GM12864 (cell line): Measurements from ENCODE around the gene ITPK1.

Source experiments
- DNase-seq: peaks from one replicate; pipeline ENCODE4 v3.0.0-alpha.2; 2011; ENCODE audit warnings: low read depth
- H3K4me3 ChIP-seq: 2 replicates; pipeline ENCODE4 v1.5.1; 2011; ENCODE audit warnings: mild to moderate bottlenecking, low read depth, low read length, control low read depth
- CTCF ChIP-seq: IDR thresholded peaks from 2 replicates; pipeline ENCODE4 v1.5.1; 2011; ENCODE audit warnings: low read depth, mild to moderate bottlenecking, moderate library complexity, low read length, control low read depth, inconsistent platforms; ENCODE audit errors: missing control alignments

Gene ITPK1

DNA sequence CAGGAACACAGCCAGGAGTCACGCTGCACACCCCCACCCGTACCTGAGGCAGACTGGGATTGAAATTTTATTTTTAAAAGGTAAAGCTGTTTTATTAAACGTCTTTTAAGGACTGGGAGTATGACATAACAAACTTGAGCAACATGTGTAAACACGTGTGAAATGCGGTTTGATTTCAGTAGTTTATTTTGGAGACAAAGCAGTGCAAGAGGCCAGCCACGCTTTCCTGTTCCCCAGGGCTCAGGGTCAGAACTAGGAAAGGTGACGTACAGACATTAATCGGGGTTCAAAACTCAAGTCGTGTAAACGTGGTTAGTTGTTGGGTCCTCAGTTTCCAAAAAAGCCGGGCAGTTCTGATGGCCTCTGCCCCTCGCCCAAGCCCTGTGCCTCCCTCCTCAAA, 176.0 kb downstream of the ITPK1 start:
- no peak for DNase-seq
- TF ChIP-seq CTCF = no peak
- H3K4me3 ChIP-seq = no peak overlapping the region

DNA sequence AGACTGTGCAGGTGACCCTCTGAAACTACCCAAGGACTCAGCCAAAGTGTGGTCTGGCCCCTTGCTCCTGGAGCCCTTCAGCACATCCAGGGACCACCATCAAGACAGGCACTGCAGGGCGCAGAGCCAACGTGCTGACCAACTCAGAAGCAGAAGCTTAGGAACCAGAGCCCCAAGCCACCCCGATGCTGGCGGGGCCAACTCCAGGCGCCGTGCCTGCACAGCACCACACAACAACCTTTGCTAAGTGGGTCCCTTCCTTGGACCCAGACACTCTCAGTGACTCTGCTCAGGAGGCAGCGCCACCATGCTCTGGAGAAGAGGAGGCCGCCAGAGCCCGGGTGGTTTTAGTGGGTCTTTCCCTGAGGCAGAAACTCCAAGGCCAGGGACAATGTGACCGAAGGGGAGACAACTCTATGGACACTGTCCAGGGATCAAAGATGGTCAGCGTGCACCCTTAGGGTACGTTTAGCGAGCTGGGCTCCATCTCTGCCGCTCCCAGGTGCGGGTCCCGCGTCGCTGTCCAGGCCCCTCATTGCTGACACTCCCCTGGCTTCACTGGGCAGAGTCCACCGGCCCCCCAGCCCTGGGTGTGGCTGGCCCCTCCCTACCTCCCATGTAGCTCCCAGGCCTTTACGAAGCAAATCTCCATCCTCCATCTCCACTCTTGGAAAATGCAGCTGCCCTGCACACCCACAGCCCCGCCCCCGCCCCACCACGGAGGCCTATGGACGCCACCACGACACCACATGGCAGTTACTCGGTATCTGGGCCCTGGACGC, 176.6 kb downstream of the ITPK1 start:
- no peak for DNase-seq
- no peak for TF ChIP-seq CTCF
- H3K4me3 ChIP-seq = no peak overlapping the region

DNA sequence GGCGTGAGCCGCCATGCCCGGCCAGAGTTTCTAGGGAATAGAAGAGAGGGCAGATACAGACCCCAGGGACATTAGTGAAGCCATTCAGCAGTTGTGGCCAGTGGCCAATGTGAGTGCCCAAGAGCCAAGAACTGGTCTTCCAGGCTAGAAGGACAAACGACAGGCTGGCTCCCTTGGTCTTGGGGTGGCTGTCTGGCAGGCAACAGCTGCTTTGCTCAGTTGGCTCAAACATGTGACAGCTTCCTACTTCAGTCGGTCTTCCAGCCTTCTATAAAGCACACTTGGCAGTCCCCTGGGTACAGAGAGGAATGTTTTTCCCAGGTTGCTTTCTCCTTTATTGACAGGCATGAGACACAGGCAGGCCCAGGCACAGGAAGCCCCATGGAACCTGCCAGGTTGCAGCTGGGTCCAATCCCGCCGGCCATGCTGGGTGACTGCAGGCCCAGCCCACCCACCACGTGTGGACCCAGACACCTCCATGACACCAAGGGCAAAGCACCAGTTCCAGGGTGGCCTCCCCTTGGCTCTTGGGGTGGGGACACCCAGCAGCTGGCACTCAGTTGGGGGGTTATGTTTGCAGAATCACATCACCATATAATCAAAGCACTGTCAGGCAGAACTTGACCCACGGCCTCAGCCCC, 177.4 kb downstream of the ITPK1 start:
- DNase-seq = no peak
- TF ChIP-seq CTCF = no peak
- H3K4me3 ChIP-seq = no peak overlapping the region

DNA sequence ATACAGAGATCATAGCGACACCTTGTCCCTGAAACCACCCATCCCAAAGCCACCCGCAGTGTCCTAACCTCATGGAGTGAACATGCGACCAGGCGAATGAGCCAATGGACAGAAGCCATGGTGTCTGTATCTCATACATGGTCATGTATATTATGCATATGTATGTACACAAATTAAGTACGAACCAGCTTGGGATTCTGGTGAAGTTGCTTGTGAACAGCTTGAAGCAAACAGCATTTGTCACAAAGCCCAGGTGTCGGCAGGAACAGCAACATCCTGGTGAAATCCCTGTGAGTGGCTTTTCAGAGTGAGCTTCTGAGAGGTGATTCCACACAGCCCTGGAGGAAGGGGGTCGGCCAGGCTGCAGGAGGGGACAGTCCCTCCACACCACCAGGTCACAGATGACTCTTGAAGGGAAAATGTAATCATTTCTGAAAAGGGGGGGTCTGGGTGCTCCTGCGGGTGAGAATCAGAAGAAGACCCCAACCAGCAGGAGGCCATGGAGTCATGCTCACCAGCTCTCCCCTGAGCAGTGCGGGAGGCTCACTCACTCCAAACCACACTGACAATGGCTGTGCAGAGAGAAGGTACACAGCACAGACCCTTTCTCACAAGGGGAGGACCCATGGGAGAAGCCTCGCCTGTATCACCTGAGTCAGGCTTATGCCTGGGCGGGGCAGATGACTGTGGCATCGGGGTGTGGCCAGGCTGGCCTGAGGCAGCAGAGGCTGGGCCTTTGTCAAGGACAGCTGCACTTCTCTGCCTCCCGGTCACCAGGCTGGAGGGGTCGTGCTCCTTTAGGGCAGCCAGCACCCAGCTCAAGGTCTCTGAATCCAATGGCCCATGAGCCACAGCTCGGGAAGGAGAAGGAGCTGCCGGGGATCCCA, 178.4 kb downstream of the ITPK1 start:
- H3K4me3 ChIP-seq = no peak overlapping the region
- TF ChIP-seq CTCF = no peak
- DNase-seq = no peak

GRCh38 chr14:92936085-92936484, 179.6 kb downstream of the ITPK1 start:
- no peak for TF ChIP-seq CTCF

DNA sequence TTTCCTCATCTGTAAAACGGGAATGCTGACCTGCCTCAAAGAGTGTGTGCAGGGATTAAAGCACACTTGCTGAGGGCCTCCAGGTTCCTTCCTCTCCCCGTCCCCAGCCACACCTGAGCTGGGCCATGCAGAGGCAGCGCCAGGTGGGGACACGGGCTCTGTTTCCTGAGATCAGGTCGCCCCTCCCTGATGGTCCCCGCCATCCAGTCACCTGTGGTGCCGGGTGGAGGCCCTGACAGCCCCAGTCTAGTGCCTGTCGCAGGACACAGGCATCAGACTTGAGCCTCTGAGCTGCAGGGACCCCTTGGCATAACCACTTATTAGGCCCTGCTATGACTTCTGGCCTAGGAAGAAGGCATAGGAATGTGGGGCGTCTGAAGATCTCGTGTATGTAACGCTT, 180.3 kb downstream of the ITPK1 start:
- H3K4me3 ChIP-seq = no peak overlapping the region
- no peak for TF ChIP-seq CTCF

More at GRCh38 chr14:92936085-92936484, 179.6 kb downstream of the ITPK1 start:
- DNase-seq = no peak
- no peak overlapping the region for H3K4me3 ChIP-seq

More for the DNA sequence above, 180.3 kb downstream of the ITPK1 start:
- no peak for DNase-seq
